Naive B cell (primary cell): ENCODE data around the gene GPR176. TPM values are rescaled to one million over a fixed set of nuclear protein-coding genes. Genes with fewer than 3 reads are reported as not detected.
"Not testable (repeated sequence)": the region's sequence is repeated elsewhere in the genome, so short reads cannot be mapped to it uniquely, and the experiment has no call there.

Experiments
- ATAC-seq, 2 donors: fragments of 150-1000 bp; cut with Tn5 transposase; 2 replicates each; pipeline ENCODE4 v1.10.0; 2021; ENCODE audit warnings: low read depth in 2 of 2, mild to moderate bottlenecking in 2 of 2, moderate library complexity in 2 of 2
- DNase-seq: peaks from one replicate; pipeline ENCODE4 v3.0.0; 2022
- H3K27ac Mint-ChIP-seq, 6 donors: one replicate each; pipeline ENCODE4 v1.8.0; 2020 to 2022; ENCODE audit warnings: mild to moderate bottlenecking in 6 of 6, mixed read lengths in 6 of 6, moderate library complexity in 5 of 6, inconsistent platforms in 2 of 6
- H3K27me3 Mint-ChIP-seq, 3 donors: one replicate each; pipeline ENCODE4 v1.8.0; 2021 to 2022; ENCODE audit warnings: mixed read lengths in 3 of 3, mild to moderate bottlenecking in 1 of 3
- H3K36me3 Mint-ChIP-seq, 2 donors: one replicate each; pipeline ENCODE4 v1.8.0; 2020 to 2022; ENCODE audit warnings: mixed read lengths in 2 of 2, inconsistent platforms in 1 of 2, mild to moderate bottlenecking in 1 of 2
- H3K4me1 Mint-ChIP-seq, 3 donors: one replicate each; pipeline ENCODE4 v1.8.0; 2020 to 2022; ENCODE audit warnings: mixed read lengths in 3 of 3, inconsistent platforms in 1 of 3, mild to moderate bottlenecking in 1 of 3, moderate library complexity in 1 of 3
- H3K4me3 Mint-ChIP-seq, 8 donors: one replicate each; pipeline ENCODE4 v1.8.0; 2020 to 2022; ENCODE audit warnings: mild to moderate bottlenecking in 8 of 8, mixed read lengths in 8 of 8, moderate library complexity in 8 of 8, inconsistent platforms in 2 of 8
- H3K9me3 Mint-ChIP-seq, 7 donors: one replicate each; pipeline ENCODE4 v1.8.0; 2020 to 2022; ENCODE audit warnings: mixed read lengths in 7 of 7, mild to moderate bottlenecking in 5 of 7, inconsistent platforms in 2 of 7, moderate library complexity in 1 of 7
- polyA plus RNA-seq, 6 donors: library from polyadenylated mRNA; unstranded; fragments of 300-500 nt; fragmentation: Illumina TruSeq; gene quantifications; one replicate each; pipeline ENCODE4 v1.2.3, GENCODE V29; 2021; ENCODE audit warnings: low read depth in 6 of 6

Gene GPR176
- polyA plus RNA-seq, 6 donors from 2014 or later = 0.12 to 0.15 TPM; not detected in 4

GRCh38 chr15:39826975-39827374, 93.1 kb downstream of the GPR176 start:
- DNase-seq (no peak), ATAC-seq (no peak)
- no peaks in the 10 kb centered on the region for H3K27me3 Mint-ChIP-seq
- no peaks in the 10 kb centered on the region for H3K36me3 Mint-ChIP-seq
- no peaks in the 10 kb centered on the region for H3K9me3 Mint-ChIP-seq
- no peak overlapping the region for H3K27ac Mint-ChIP-seq
- no peaks in the 10 kb centered on the region for H3K4me1 Mint-ChIP-seq
- no peak overlapping the region for H3K4me3 Mint-ChIP-seq

GRCh38 chr15:39823634-39824033, 96.4 kb downstream of the GPR176 start:
- H3K4me3 Mint-ChIP-seq = no peak overlapping the region
- H3K36me3 Mint-ChIP-seq = no peaks in the 10 kb centered on the region
- no peaks in the 10 kb centered on the region for H3K4me1 Mint-ChIP-seq
- peak overlapping the region in 1 of 6 donors; percentile 7 for H3K27ac Mint-ChIP-seq
- H3K9me3 Mint-ChIP-seq = no peaks in the 10 kb centered on the region
- H3K27me3 Mint-ChIP-seq = no peaks in the 10 kb centered on the region
- DNase-seq = no peak
- ATAC-seq = no peak

GRCh38 chr15:39820050-39820602, 99.9 kb downstream of the GPR176 start:
- Mint-ChIP-seq H3K36me3 (no peaks in the 10 kb centered on the region), H3K27me3 (no peaks in the 10 kb centered on the region), H3K27ac (peak overlapping the region in 1 of 6 donors; percentile 57), H3K4me3 (no peak overlapping the region), H3K9me3 (no peaks in the 10 kb centered on the region), H3K4me1 (no peaks in the 10 kb centered on the region)
- ATAC-seq = no peak
- no peak for DNase-seq

GRCh38 chr15:39819533-39819932, 100.5 kb downstream of the GPR176 start:
- Mint-ChIP-seq H3K36me3 (no peaks in the 10 kb centered on the region), H3K4me3 (no peak overlapping the region), H3K4me1 (no peaks in the 10 kb centered on the region), H3K27ac (no peak overlapping the region), H3K9me3 (no peaks in the 10 kb centered on the region), H3K27me3 (no peaks in the 10 kb centered on the region)
- DNase-seq (no peak), ATAC-seq (no peak)

GRCh38 chr15:39817892-39818291, 102.2 kb downstream of the GPR176 start:
- Mint-ChIP-seq H3K27ac (no peak overlapping the region), H3K4me3 (no peak overlapping the region), H3K27me3 (no peaks in the 10 kb centered on the region), H3K4me1 (no peaks in the 10 kb centered on the region), H3K36me3 (no peaks in the 10 kb centered on the region), H3K9me3 (no peaks in the 10 kb centered on the region)
- no peak for DNase-seq
- ATAC-seq = no peak

GRCh38 chr15:39814489-39814888, 105.6 kb downstream of the GPR176 start:
- H3K9me3 Mint-ChIP-seq = no peaks in the 10 kb centered on the region
- no peak overlapping the region for H3K27ac Mint-ChIP-seq
- no peaks in the 10 kb centered on the region for H3K27me3 Mint-ChIP-seq
- ATAC-seq (no peak), DNase-seq (no peak)
- no peaks in the 10 kb centered on the region for H3K4me1 Mint-ChIP-seq
- no peaks in the 10 kb centered on the region for H3K36me3 Mint-ChIP-seq
- no peak overlapping the region for H3K4me3 Mint-ChIP-seq

- not testable (repeated sequence) for H3K36me3 Mint-ChIP-seq, H3K27ac Mint-ChIP-seq, DNase-seq, ATAC-seq, H3K4me3 Mint-ChIP-seq, H3K4me1 Mint-ChIP-seq, H3K9me3 Mint-ChIP-seq, H3K27me3 Mint-ChIP-seq
Measured at GRCh38 chr15:39812651-39813050, 107.4 kb downstream of the GPR176 start.

GRCh38 chr15:39808909-39809308, 111.2 kb downstream of the GPR176 start:
- no peaks in the 10 kb centered on the region for H3K36me3 Mint-ChIP-seq
- DNase-seq (no peak), ATAC-seq (no peak)
- H3K27me3 Mint-ChIP-seq = peaks cover 0 to 6% (median 3%) of the 10 kb centered on the region in 3 donors
- no peaks in the 10 kb centered on the region for H3K4me1 Mint-ChIP-seq
- H3K4me3 Mint-ChIP-seq = no peak overlapping the region
- H3K9me3 Mint-ChIP-seq = no peaks in the 10 kb centered on the region
- H3K27ac Mint-ChIP-seq = no peak overlapping the region

GRCh38 chr15:39807791-39808190, 112.3 kb downstream of the GPR176 start:
- DNase-seq (no peak), ATAC-seq (no peak)
- no peaks in the 10 kb centered on the region for H3K9me3 Mint-ChIP-seq
- H3K4me3 Mint-ChIP-seq = no peak overlapping the region
- peaks cover 0 to 6% (median 3%) of the 10 kb centered on the region in 3 donors for H3K27me3 Mint-ChIP-seq
- no peak overlapping the region for H3K27ac Mint-ChIP-seq
- no peaks in the 10 kb centered on the region for H3K36me3 Mint-ChIP-seq
- no peaks in the 10 kb centered on the region for H3K4me1 Mint-ChIP-seq

GRCh38 chr15:39804026-39804425, 116.0 kb downstream of the GPR176 start:
- Mint-ChIP-seq H3K27me3 (peaks cover 6 to 10% (median 9%) of the 10 kb centered on the region in 3 donors), H3K4me3 (no peak overlapping the region), H3K9me3 (no peaks in the 10 kb centered on the region), H3K4me1 (no peaks in the 10 kb centered on the region), H3K36me3 (no peaks in the 10 kb centered on the region), H3K27ac (no peak overlapping the region)
- ATAC-seq = no peak
- DNase-seq = no peak

GRCh38 chr15:39803016-39803415, 117.0 kb downstream of the GPR176 start:
- Mint-ChIP-seq H3K4me3 (no peak overlapping the region), H3K36me3 (no peaks in the 10 kb centered on the region)

GRCh38 chr15:39801641-39802309, 118.3 kb downstream of the GPR176 start:
- Mint-ChIP-seq H3K4me1 (no peaks in the 10 kb centered on the region), H3K27me3 (peaks cover 9 to 15% (median 9%) of the 10 kb centered on the region in 3 donors)

More at GRCh38 chr15:39803016-39803415, 117.0 kb downstream of the GPR176 start:
- ATAC-seq (no peak), DNase-seq (no peak)
- peaks cover 6 to 9% (median 8%) of the 10 kb centered on the region in 3 donors for H3K27me3 Mint-ChIP-seq
- no peaks in the 10 kb centered on the region for H3K9me3 Mint-ChIP-seq
- H3K27ac Mint-ChIP-seq = no peak overlapping the region
- no peaks in the 10 kb centered on the region for H3K4me1 Mint-ChIP-seq

GRCh38 chr15:39799552-39800011, 120.5 kb downstream of the GPR176 start:
- H3K27ac Mint-ChIP-seq = peak overlapping the region in 1 of 6 donors; percentile 38
- H3K36me3 Mint-ChIP-seq = no peaks in the 10 kb centered on the region
- no peak for DNase-seq
- H3K4me3 Mint-ChIP-seq = no peak overlapping the region
- peaks cover 22 to 32% (median 24%) of the 10 kb centered on the region in 3 donors for H3K27me3 Mint-ChIP-seq
- no peaks in the 10 kb centered on the region for H3K4me1 Mint-ChIP-seq
- H3K9me3 Mint-ChIP-seq = no peaks in the 10 kb centered on the region
- no peak for ATAC-seq

More at GRCh38 chr15:39801641-39802309, 118.3 kb downstream of the GPR176 start:
- DNase-seq (no peak), ATAC-seq (no peak)
- no peaks in the 10 kb centered on the region for H3K9me3 Mint-ChIP-seq
- no peaks in the 10 kb centered on the region for H3K36me3 Mint-ChIP-seq
- H3K27ac Mint-ChIP-seq = no peak overlapping the region
- no peak overlapping the region for H3K4me3 Mint-ChIP-seq

GRCh38 chr15:39798382-39798781, 121.7 kb downstream of the GPR176 start:
- no peak for ATAC-seq
- H3K27me3 Mint-ChIP-seq = peaks cover 22 to 32% (median 24%) of the 10 kb centered on the region in 3 donors
- H3K9me3 Mint-ChIP-seq = no peaks in the 10 kb centered on the region
- no peak overlapping the region for H3K27ac Mint-ChIP-seq
- no peak for DNase-seq
- no peaks in the 10 kb centered on the region for H3K36me3 Mint-ChIP-seq
- H3K4me3 Mint-ChIP-seq = no peak overlapping the region
- H3K4me1 Mint-ChIP-seq = no peaks in the 10 kb centered on the region
